HG02571 (cell line): Measurements from ENCODE around the gene TUBA1C.
"Not testable (repeated sequence)": the region's sequence is repeated elsewhere in the genome, so short reads cannot be mapped to it uniquely, and the experiment has no call there.

Source experiments
- ATAC-seq: cut with Tn5 transposase; IDR thresholded peaks from one replicate; pipeline ENCODE4 v1.9.1; 2021; ENCODE audit warnings: mild to moderate bottlenecking, moderate library complexity; ENCODE audit not compliant: unreplicated experiment

TUBA1C gene

DNA sequence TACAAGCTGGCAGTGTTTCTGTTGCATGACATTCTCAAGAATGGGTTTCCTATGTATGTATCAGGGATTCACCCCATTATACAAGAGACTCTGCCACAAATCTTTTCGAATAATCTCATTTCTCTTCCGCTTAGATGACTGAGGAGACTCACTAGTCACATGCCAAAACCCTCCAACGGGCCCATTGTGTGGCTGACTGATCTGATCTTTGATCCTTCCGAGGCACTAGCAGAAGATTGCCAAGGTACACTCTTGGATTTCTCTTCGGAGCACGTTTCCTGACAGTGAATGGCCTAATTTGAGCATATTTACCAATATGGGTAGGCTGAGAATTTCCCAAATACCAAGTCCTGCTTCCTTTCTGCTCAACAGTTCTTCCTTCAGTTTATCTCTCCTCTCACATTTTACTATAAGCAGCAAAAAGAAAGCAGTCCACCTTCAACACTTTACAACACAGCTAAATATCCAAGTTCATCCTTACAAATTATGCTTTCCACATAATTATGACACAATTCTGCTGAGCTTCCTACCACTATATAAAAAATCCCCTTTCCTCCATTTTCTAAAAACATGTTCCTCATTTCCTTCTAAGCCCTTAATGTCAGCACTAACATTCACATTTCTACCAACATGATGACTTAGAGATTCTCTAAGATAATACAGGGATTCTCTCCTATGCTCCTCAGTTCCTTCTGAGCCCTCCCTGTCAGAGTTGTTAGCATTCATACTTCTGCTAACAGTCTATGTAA lies 41.1 kb downstream of the TUBA1C start:
- no peak for ATAC-seq

DNA sequence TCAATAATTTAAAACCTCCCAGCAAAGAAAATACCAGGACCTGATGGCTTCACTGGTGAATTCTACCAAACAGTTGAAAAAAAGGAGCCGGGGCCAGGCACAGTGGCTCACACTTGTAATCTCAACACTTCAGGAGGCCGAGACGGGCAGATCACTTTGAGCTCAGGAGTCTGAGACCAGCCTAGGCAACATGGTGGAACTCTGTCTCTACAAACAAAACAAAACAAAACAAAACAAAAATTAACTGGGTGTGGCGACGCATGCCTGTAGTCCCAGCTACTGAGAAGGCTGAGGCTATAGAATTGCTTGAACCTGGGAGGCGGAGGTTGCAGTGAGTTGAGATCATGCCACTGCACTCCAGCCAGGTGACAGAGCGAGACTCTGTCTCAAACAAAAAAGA lies 44.5 kb downstream of the TUBA1C start:
- ATAC-seq, result no peak

DNA sequence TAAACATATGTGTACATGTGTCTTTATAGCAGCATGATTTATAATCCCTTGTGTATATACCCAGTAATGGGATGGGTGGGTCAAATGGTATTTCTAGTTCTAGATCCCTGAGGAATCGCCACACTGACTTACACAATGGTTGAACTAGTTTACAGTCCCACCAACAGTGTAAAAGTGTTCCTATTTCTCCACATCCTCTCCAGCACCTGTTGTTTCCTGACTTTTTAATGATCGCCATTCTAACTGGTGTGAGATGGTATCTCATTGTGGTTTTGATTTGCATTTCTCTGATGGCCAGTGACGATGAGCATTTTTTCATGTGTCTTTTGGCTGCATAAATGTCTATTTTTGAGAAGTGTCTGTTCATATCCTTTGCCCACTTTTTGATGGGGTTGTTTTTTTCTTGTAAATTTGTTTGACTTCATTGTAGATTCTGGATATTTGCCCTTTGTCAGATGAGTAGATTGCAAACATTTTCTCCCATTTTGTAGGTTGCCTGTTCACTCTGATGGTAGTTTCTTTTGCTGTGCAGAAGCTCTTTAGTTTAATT lies 45.6 kb downstream of the TUBA1C start:
- ATAC-seq, result not testable (repeated sequence)

DNA sequence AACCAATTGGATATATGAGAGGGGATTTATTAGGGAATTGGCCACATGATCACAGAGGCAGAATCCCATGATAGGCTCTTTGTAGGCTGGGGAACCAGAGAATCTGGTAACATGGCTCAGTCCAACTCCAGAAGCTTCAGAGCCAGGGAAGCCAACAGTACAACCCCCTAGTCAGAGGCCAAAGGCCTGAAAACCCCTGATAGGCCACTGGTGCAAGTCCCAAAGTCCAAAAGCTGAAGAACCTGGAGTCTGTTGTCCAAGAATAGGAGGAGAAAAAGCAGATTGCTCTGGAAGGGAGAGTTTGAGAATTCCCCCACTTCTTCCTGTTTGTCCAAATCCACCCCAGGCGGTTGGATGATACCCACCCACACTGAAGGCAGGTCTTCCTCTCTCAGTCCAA lies 49.9 kb downstream of the TUBA1C start:
- ATAC-seq, result no peak

DNA sequence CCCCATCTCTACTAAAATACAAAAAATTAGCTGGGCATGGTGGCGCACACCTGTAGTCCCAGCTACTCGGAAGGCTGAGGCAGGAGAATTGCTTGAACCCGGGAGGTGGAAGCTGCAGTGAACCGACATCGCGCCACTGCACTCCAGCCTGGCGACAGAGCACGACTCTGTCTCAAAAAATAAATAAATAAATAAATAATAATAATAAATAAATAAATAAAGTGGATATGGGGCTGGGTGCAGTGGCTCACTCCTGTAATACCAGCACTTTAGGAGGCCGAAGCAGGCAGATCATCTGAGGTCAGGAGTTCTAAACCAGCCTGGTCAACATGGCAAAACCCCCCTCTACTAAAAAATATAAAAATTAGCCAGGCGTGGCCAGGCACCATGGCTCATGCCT lies 52.2 kb downstream of the TUBA1C start:
- not testable (repeated sequence) for ATAC-seq

DNA sequence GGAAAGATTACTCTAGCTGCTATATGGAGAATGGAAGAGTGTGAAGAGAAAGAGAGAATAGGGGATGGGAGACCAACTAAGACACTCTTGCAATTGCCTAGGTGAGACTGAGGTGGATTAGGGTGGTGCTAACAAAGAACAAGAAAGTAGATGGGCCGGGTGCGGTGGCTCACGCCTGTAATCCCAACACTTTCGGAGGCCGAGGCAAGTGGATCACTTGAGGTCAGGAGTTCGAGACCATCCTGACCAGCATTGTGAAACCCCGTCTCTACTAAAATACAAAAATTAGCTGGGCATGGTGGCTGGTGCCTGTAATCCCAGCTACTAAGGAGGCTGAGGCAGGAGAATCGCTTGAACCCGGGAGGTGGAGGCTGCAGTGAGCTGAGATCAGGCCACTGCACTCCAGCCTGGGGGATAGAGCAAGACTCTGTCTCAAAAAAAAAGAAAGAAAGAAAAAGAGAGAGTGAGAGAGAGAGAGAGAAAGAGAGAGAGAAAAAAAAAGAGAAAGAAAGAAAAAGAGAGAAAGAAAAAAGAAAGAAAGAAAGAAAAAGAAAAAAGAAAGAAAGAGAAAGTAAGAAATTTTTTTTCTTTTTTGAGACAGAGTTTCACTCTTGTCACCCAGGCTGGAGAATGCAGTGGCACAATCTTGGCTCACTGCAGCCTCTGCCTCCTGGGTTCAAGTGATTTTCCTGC lies 55.7 kb downstream of the TUBA1C start:
- not testable (repeated sequence) for ATAC-seq

DNA sequence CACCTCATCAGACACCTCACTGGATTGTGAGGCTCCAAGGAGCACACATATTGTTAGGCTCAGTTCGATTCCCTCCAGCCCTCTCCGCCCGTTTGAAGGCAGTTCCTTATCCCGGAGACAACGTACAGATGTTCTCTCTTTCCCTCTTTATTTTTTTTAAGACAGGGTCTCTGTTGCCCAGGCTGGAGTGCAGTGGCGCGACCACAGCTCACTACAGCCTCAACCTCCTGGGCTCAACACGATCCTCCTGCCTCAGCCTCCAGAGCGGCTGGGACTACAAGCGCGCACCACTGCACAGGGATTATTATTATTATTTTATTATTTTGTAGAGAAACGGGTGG lies 57.5 kb downstream of the TUBA1C start:
- ATAC-seq, result no peak

DNA sequence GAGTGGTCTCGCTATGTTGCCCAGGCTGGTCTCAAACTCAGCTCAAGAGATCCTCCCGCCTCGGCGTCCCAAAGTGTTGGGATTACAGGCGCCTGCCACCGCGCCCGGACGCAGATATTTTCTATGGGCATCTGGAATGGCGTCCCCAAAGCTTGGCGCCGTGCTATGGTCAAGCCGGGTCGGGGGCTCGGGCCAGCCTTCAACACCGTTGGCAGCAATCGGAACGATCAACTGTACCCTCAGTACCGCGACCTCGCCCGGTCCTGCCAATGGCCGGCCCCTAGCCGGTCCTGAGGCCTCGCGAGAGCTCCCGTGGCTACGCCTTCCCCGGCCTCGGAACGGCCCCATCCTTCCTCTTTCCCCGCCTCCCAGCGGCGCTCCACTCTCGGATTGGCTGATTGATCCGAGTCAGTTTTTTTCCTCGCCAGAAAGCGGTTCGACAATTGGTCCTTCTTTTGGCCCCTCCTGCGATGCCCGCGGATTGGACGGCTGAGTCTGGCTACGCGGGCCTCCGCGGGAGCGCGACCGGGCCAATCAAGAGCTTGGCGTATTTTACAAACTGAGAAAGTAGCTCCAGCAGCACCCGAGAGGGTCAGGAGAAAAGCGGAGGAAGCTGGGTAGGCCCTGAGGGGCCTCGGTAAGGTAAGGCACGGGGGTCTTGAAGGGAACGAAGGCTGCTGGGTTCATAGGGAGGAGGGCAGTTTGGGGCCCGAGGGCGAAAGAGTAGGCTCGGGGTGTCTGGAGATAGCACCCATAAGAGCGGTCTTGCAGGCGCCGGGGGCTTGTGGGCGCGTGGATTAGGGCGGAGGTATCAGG lies 58.0 kb downstream of the TUBA1C start, which contains the start of gene TROAP:
Gene TROAP (plus strand): TSS at position 548 of the 816 bp plus-strand sequence. CDS start 354 bp downstream, outside the sequence.
- ATAC-seq, result peak; percentile 97

DNA sequence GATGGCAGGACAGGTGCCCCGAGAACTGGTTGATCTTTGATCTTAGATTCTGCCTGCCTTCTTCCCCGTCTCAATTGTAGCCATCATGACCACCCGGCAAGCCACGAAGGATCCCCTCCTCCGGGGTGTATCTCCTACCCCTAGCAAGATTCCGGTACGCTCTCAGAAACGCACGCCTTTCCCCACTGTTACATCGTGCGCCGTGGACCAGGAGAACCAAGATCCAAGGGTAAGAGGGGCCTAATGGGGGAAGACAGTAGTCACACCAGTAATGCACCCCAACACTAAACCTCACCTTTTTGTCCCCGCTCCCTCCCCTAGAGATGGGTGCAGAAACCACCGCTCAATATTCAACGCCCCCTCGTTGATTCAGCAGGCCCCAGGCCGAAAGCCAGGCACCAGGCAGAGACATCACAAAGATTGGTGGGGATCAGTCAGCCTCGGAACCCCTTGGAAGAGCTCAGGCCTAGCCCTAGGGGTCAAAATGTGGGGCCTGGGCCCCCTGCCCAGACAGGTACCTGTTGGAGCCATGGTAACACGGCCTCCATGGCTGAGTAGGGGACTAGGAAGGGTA lies 58.7 kb downstream of the TUBA1C start:
- ATAC-seq, result no peak
